CD14-positive monocyte (primary cell): ENCODE results near the gene CDKN2B-AS1. TPM values are rescaled to one million over a fixed set of nuclear protein-coding genes. Genes with fewer than 3 reads are reported as not detected.
A peak's percentile ranks its signal among the peaks of the same experiment; 100 is the strongest.

Source experiments
- DNase-seq, 3 donors: peaks; one replicate each; pipeline ENCODE4 v3.0.0-alpha.2; 2011 to 2022
- H2AFZ ChIP-seq: 2 replicates; pipeline ENCODE4 v1.6.0; 2012; ENCODE audit warnings: mild to moderate bottlenecking, low read depth, low read length, inconsistent platforms; ENCODE audit not compliant: insufficient read depth, poor library complexity, severe bottlenecking
- H3K27ac ChIP-seq, 2 donors: 1 replicate in 1 of 2; 2 replicates in 1 of 2; pipeline ENCODE4 v1.5.1; 2012 to 2013; ENCODE audit warnings: low read length in 2 of 2, control low read depth in 1 of 2, inconsistent platforms in 1 of 2, low read depth in 1 of 2, mild to moderate bottlenecking in 1 of 2
- H3K27me3 ChIP-seq, 2 donors: one replicate each; pipeline versions ENCODE4 v1.6.0 to v1.6.1; 2011 to 2013; ENCODE audit warnings: low read length in 2 of 2; ENCODE audit not compliant: control insufficient read depth in 2 of 2, insufficient read depth in 2 of 2
- H3K36me3 ChIP-seq, 2 donors: replicated peaks in 1 of 2; 1 replicate in 1 of 2; 2 replicates in 1 of 2; pipeline versions ENCODE4 v1.5.1 to v1.6.1; 2012 to 2013; ENCODE audit warnings: low read length in 2 of 2, control low read depth in 1 of 2, inconsistent platforms in 1 of 2, mild to moderate bottlenecking in 1 of 2; ENCODE audit not compliant: insufficient read depth in 2 of 2, control insufficient read depth in 1 of 2
- H3K4me1 ChIP-seq, 2 donors: 1 replicate in 1 of 2; 2 replicates in 1 of 2; pipeline versions ENCODE4 v1.5.1 to v1.6.1; 2012 to 2013; ENCODE audit warnings: low read length in 2 of 2, control low read depth in 1 of 2, inconsistent platforms in 1 of 2, mild to moderate bottlenecking in 1 of 2, moderate library complexity in 1 of 2; ENCODE audit not compliant: insufficient read depth in 2 of 2, control insufficient read depth in 1 of 2
- H3K4me2 ChIP-seq: replicated peaks from 2 replicates; pipeline ENCODE3; 2012; ENCODE audit warnings: low read length, moderate library complexity, mild to moderate bottlenecking; ENCODE audit not compliant: poor library complexity, severe bottlenecking; ENCODE audit errors: extremely low read depth
- H3K4me3 ChIP-seq, 3 experiments: fragments of 200-600 bp in 1 of 3; sonication (generic) in 1 of 3; replicated peaks in 1 of 3; 1 replicate in 2 of 3; 2 replicates in 1 of 3; pipeline ENCODE4 v1.5.1; 2011 to 2013; ENCODE audit warnings: low read length in 3 of 3, mild to moderate bottlenecking in 3 of 3, control low read depth in 2 of 3, low read depth in 2 of 3, inconsistent platforms in 1 of 3, moderate library complexity in 1 of 3
- H3K79me2 ChIP-seq: 2 replicates; pipeline ENCODE4 v1.6.0; 2012; ENCODE audit warnings: mild to moderate bottlenecking, control low read depth, inconsistent platforms, low read length, moderate library complexity; ENCODE audit not compliant: insufficient read depth
- H3K9ac ChIP-seq: 2 replicates; pipeline ENCODE4 v1.6.0; 2017; ENCODE audit warnings: low read length, mild to moderate bottlenecking; ENCODE audit not compliant: insufficient read depth, poor library complexity, severe bottlenecking
- H3K9me3 ChIP-seq, 2 donors: replicated peaks in 1 of 2; 1 replicate in 1 of 2; 2 replicates in 1 of 2; pipeline versions ENCODE4 v1.5.1 to v1.6.1; 2012 to 2013; ENCODE audit warnings: low read length in 2 of 2, control low read depth in 1 of 2; ENCODE audit not compliant: control insufficient read depth in 1 of 2, insufficient read depth in 1 of 2
- H4K20me1 ChIP-seq: 2 replicates; pipeline ENCODE4 v1.6.0; 2012; ENCODE audit warnings: mild to moderate bottlenecking, low read length, control low read depth, moderate library complexity; ENCODE audit not compliant: insufficient read depth
- H3K27ac Mint-ChIP-seq, 7 donors: one replicate each; pipeline ENCODE4 v1.8.0; 2020; ENCODE audit warnings: mild to moderate bottlenecking in 7 of 7, mixed read lengths in 7 of 7, moderate library complexity in 6 of 7, inconsistent platforms in 2 of 7
- H3K27me3 Mint-ChIP-seq, 3 donors: one replicate each; pipeline ENCODE4 v1.8.0; 2021 to 2022; ENCODE audit warnings: low read depth in 3 of 3, mild to moderate bottlenecking in 3 of 3, mixed read lengths in 3 of 3, moderate library complexity in 3 of 3, inconsistent platforms in 1 of 3
- H3K36me3 Mint-ChIP-seq, 2 donors: one replicate each; pipeline ENCODE4 v1.8.0; 2020; ENCODE audit warnings: mixed read lengths in 2 of 2, inconsistent platforms in 1 of 2, mild to moderate bottlenecking in 1 of 2
- H3K4me1 Mint-ChIP-seq: one replicate; pipeline ENCODE4 v1.8.0; 2020; ENCODE audit warnings: mild to moderate bottlenecking, mixed read lengths
- H3K4me3 Mint-ChIP-seq, 2 donors: one replicate each; pipeline ENCODE4 v1.8.0; 2020; ENCODE audit warnings: mild to moderate bottlenecking in 2 of 2, mixed read lengths in 2 of 2, moderate library complexity in 1 of 2
- H3K9me3 Mint-ChIP-seq, 7 donors: one replicate each; pipeline ENCODE4 v1.8.0; 2020 to 2022; ENCODE audit warnings: mixed read lengths in 7 of 7, mild to moderate bottlenecking in 6 of 7, moderate library complexity in 6 of 7, inconsistent platforms in 2 of 7
- CTCF ChIP-seq: fragments of 200-600 bp; IDR thresholded peaks from one replicate; pipeline ENCODE4 v1.8.0; 2022; ENCODE audit warnings: antibody characterized with exemption, mild to moderate bottlenecking
- WGBS: methylation state at CpG from one replicate; pipeline ENCODE4 v1.1.5; 2013; ENCODE audit warnings: missing lambda C conversion rate; ENCODE audit not compliant: insufficient coverage; 5-methylcytosine and 5-hydroxymethylcytosine counted together
- intact Hi-C, 2 donors: fragments of 100-400 bp; cut with micrococcal nuclease; formaldehyde crosslinking; loops; one replicate each; pipeline versions ENCODE4 v1.15.0 to v1.15.1; 2023
- polyA plus RNA-seq, 3 donors: library from polyadenylated mRNA; depleted of rRNA in 1 of 3; unstranded in 2 of 3; stranded (reverse) in 1 of 3; fragments of 300-500 nt in 2 of 3; fragments of >200 nt in 1 of 3; fragmentation: Illumina TruSeq in 2 of 3; gene quantifications; 1 replicate in 2 of 3; 2 replicates in 1 of 3; pipeline ENCODE4 v1.2.3, GENCODE V29; 2012 to 2021

Gene CDKN2B-AS1
- polyA plus RNA-seq, 3 donors: 0.35 to 0.55 (median 0.50) TPM

- Histone ChIP-seq H3K4me1 (peaks cover 20 to 30% of the 10 kb centered on the region in 2 donors), H3K9ac (peak overlapping the region; percentile 95), H4K20me1 (no peaks in the 10 kb centered on the region), H3K36me3 (no peaks in the 10 kb centered on the region), H3K27ac (peak overlapping the region; percentile 76 to 97), H2AFZ (peak overlapping the region; percentile 96), H3K9me3 (peaks cover 0 to 8% of the 10 kb centered on the region in 2 donors), H3K4me3 (peak overlapping the region; percentile 56 to 94 (median 73)), H3K79me2 (peaks cover 4% of the 10 kb centered on the region), H3K27me3 (peaks cover 44 to 78% of the 10 kb centered on the region in 2 donors), H3K4me2 (peak overlapping the region; percentile 100)
- DNase-seq: peak; percentile 89 to 93 (median 91)
- Mint-ChIP-seq H3K9me3 (peaks cover 0 to 10% (median under 1%) of the 10 kb centered on the region in 7 donors), H3K27me3 (peaks cover 51 to 66% (median 58%) of the 10 kb centered on the region in 3 donors), H3K4me3 (peak overlapping the region; percentile 95 to 98), H3K4me1 (peaks cover 26% of the 10 kb centered on the region), H3K27ac (peak overlapping the region; percentile 91 to 97 (median 95)), H3K36me3 (peaks cover 14 to 28% of the 10 kb centered on the region in 2 donors)
- no peak for TF ChIP-seq CTCF
- intact Hi-C loops: loop anchor here in 1 of 2 donors (1.0 kb wide), 1 partner anchor 13 kb away; no protein-coding TSS in a partner anchor
- 0% methylated on average over 54 of the region's 56 CpGs for WGBS
Measured at GRCh38 chr9:21995006-21995665, 545 bp downstream of the CDKN2B-AS1 start.

- peak overlapping the region; percentile 100 for H3K4me2 ChIP-seq
- peaks cover 45 to 77% of the 10 kb centered on the region in 2 donors for H3K27me3 ChIP-seq
- Mint-ChIP-seq H3K4me3 (peak overlapping the region; percentile 95 to 98), H3K36me3 (peaks cover 14 to 24% of the 10 kb centered on the region in 2 donors), H3K27me3 (peaks cover 49 to 64% (median 54%) of the 10 kb centered on the region in 3 donors), H3K27ac (peak overlapping the region; percentile 91 to 97 (median 95)), H3K4me1 (peaks cover 21% of the 10 kb centered on the region), H3K9me3 (peaks cover 0 to 10% (median 0%) of the 10 kb centered on the region in 7 donors)
- intact Hi-C loops: loop anchor here in 1 of 2 donors (1.0 kb wide), 1 partner anchor 12 kb away; no protein-coding TSS in a partner anchor
- H3K4me3 ChIP-seq: peak overlapping the region; percentile 56 to 94 (median 73)
- DNase-seq: peak; percentile 36 to 59 (median 44)
- H3K79me2 ChIP-seq: peaks cover 4% of the 10 kb centered on the region
- peaks cover 19 to 28% of the 10 kb centered on the region in 2 donors for H3K4me1 ChIP-seq
- H3K9me3 ChIP-seq: peaks cover 0 to 4% of the 10 kb centered on the region in 2 donors
- peak overlapping the region; percentile 96 for H2AFZ ChIP-seq
- no peaks in the 10 kb centered on the region for H4K20me1 ChIP-seq
- H3K36me3 ChIP-seq: no peaks in the 10 kb centered on the region
- 3% methylated on average over 53 of the region's 54 CpGs for WGBS
- H3K9ac ChIP-seq: peak overlapping the region; percentile 95
- H3K27ac ChIP-seq: peak overlapping the region in 1 of 2 donors; percentile 97
- peak; percentile 26 for TF ChIP-seq CTCF
Measured at GRCh38 chr9:21995666-21996398, 1.2 kb downstream of the CDKN2B-AS1 start.
